ENCODE results near the gene VPS37B.

Gene VPS37B

DNA sequence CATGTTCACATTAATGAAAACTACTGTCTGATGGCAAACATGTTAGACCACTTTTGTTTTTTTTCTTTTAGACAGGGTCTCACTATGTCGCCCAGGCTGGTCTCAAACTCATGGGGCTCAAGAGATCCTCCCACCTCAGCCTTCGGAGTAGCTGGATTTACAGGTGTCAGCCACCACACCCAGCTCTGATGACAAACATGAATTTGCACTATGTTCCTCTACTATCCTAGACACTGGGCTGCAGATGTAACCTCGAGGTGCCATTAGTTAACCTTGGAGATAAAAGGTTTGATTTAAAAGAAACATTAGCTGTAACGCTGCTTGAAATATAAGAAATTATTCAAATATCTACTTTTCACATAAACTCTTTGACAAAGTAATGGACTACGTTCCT lies 8.1 kb downstream of the VPS37B start:
- Histone ChIP-seq H3K36me3 (ENCODE audit: insufficient read depth, low read length) (no peaks in the 10 kb centered on the region), H3K4me1 (ENCODE audit: insufficient read depth, low read length, severe bottlenecking) (peaks cover 43% of the 10 kb centered on the region), H3K27ac (ENCODE audit: low read depth, low read length, poor library complexity, severe bottlenecking) (peak overlapping the region; percentile 47), H3K9ac (ENCODE audit: low read length) (no peak overlapping the region), H3K9me3 (ENCODE audit: low read length) (no peaks in the 10 kb centered on the region), H3K4me2 (ENCODE audit: low read length) (peak overlapping the region; percentile 28), H3K27me3 (ENCODE audit: insufficient read depth, low read length) (no peaks in the 10 kb centered on the region), H3F3A (ENCODE audit: insufficient read depth, low read length) (no peaks in the 10 kb centered on the region), H3K9me2 (ENCODE audit: low read depth, low read length) (no peaks in the 10 kb centered on the region), H3K79me2 (ENCODE audit: insufficient read depth, low read length) (no peaks in the 10 kb centered on the region), H4K20me1 (ENCODE audit: insufficient read depth, low read length) (no peaks in the 10 kb centered on the region), H3K4me3 (ENCODE audit: low read depth, low read length, poor library complexity, severe bottlenecking) (no peak overlapping the region), H2AFZ (ENCODE audit: low read length) (no peak overlapping the region)
- TF ChIP-seq, protein P1, sequence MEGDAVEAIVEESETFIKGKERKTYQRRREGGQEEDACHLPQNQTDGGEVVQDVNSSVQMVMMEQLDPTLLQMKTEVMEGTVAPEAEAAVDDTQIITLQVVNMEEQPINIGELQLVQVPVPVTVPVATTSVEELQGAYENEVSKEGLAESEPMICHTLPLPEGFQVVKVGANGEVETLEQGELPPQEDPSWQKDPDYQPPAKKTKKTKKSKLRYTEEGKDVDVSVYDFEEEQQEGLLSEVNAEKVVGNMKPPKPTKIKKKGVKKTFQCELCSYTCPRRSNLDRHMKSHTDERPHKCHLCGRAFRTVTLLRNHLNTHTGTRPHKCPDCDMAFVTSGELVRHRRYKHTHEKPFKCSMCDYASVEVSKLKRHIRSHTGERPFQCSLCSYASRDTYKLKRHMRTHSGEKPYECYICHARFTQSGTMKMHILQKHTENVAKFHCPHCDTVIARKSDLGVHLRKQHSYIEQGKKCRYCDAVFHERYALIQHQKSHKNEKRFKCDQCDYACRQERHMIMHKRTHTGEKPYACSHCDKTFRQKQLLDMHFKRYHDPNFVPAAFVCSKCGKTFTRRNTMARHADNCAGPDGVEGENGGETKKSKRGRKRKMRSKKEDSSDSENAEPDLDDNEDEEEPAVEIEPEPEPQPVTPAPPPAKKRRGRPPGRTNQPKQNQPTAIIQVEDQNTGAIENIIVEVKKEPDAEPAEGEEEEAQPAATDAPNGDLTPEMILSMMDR (IDR thresholded peaks at IDR 0.05; ENCODE audit: low read length), result no peak
- no peak for TF ChIP-seq EZH2 (IDR thresholded peaks at IDR 0.05; ENCODE audit: borderline replicate concordance, low read length)

DNA sequence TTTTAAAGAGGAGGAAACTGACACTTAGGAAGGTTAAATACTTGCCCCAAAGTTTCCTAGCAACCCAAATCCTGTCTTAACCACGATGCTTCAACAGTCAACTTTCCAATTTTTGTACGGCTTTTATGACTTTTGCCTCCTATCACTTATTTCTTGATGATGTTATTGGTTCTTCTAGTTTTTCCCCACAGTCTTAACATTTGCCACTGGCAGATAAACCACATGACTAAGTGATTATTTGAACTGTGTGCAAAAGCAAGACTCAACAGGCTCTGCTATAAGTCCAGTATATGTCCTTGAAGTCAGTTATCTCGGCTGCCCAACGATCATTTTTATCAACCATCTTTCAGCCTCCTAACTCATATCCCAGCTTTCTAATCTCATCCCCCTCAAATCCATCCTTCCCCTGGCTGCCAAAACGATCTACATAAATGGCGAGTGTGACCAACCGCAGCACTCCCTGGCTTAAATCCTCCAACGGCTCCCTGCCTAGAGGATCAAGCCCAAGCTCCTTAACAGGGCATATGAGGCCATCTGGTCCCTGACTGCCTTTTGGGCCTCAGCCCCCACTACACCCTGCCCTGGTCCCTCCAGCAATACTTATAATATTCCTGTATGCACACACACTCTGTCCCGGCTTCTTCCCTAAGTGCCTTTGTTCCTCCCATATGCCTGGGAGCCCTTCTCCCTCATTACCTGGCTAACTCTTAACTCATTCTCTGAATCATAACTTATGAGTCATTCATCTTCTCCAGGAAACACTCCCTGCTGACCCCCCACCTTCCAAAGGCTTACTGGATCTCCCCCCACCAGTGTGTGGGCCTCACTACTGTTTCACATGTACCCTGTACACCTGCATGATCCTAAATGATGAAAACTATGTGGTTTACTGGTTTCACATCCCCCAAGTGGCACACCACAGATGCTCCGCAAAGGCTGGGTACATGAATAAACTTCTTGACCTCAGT lies 8.8 kb downstream of the VPS37B start:
- Histone ChIP-seq H3K4me1 (ENCODE audit: insufficient read depth, low read length, severe bottlenecking) (peaks cover 43% of the 10 kb centered on the region), H3K9me3 (ENCODE audit: low read length) (no peaks in the 10 kb centered on the region), H3K79me2 (ENCODE audit: insufficient read depth, low read length) (no peaks in the 10 kb centered on the region), H3K27ac (ENCODE audit: low read depth, low read length, poor library complexity, severe bottlenecking) (peak overlapping the region; percentile 47), H3K9me2 (ENCODE audit: low read depth, low read length) (no peaks in the 10 kb centered on the region), H3K4me2 (ENCODE audit: low read length) (peak overlapping the region; percentile 28), H4K20me1 (ENCODE audit: insufficient read depth, low read length) (no peaks in the 10 kb centered on the region), H2AFZ (ENCODE audit: low read length) (no peak overlapping the region), H3F3A (ENCODE audit: insufficient read depth, low read length) (no peaks in the 10 kb centered on the region), H3K36me3 (ENCODE audit: insufficient read depth, low read length) (no peaks in the 10 kb centered on the region), H3K4me3 (ENCODE audit: low read depth, low read length, poor library complexity, severe bottlenecking) (no peak overlapping the region), H3K27me3 (ENCODE audit: insufficient read depth, low read length) (no peaks in the 10 kb centered on the region), H3K9ac (ENCODE audit: low read length) (no peak overlapping the region)
- no peak for TF ChIP-seq EZH2 (IDR thresholded peaks at IDR 0.05; ENCODE audit: borderline replicate concordance, low read length)
- TF ChIP-seq, protein P1 (IDR thresholded peaks at IDR 0.05; ENCODE audit: low read length), result no peak

DNA sequence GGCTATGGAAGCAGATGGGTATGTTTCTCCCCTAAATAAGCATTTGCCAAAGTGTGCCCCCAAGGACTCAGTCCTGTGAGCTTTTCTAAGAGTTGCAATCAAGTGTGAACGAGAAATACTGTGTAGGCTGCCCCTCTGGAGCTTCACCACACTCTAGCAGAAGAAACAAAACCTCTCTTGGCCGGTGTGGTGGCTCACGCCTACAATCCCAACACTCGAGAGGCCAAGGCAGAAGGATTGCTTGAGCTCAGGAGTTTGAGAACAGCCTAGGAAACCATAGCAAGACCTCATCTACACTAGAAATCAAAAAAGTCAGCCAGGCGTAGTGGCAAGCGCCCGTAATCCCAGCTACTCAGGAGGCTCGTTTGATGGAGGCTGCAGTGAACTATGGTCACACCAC lies 9.8 kb downstream of the VPS37B start:
- Histone ChIP-seq H3K4me3 (ENCODE audit: low read depth, low read length, poor library complexity, severe bottlenecking) (no peak overlapping the region), H3K9me2 (ENCODE audit: low read depth, low read length) (no peaks in the 10 kb centered on the region), H3K27ac (ENCODE audit: low read depth, low read length, poor library complexity, severe bottlenecking) (no peak overlapping the region), H3F3A (ENCODE audit: insufficient read depth, low read length) (no peaks in the 10 kb centered on the region), H3K9me3 (ENCODE audit: low read length) (no peaks in the 10 kb centered on the region), H3K9ac (ENCODE audit: low read length) (no peak overlapping the region), H4K20me1 (ENCODE audit: insufficient read depth, low read length) (no peaks in the 10 kb centered on the region), H3K4me1 (ENCODE audit: insufficient read depth, low read length, severe bottlenecking) (peaks cover 43% of the 10 kb centered on the region), H3K4me2 (ENCODE audit: low read length) (no peak overlapping the region), H2AFZ (ENCODE audit: low read length) (no peak overlapping the region), H3K36me3 (ENCODE audit: insufficient read depth, low read length) (no peaks in the 10 kb centered on the region), H3K79me2 (ENCODE audit: insufficient read depth, low read length) (no peaks in the 10 kb centered on the region), H3K27me3 (ENCODE audit: insufficient read depth, low read length) (no peaks in the 10 kb centered on the region)
- TF ChIP-seq, protein P1 (IDR thresholded peaks at IDR 0.05; ENCODE audit: low read length), result no peak
- TF ChIP-seq EZH2 (IDR thresholded peaks at IDR 0.05; ENCODE audit: borderline replicate concordance, low read length), result no peak
